ENCODE results near the gene SUPT6H.

Gene SUPT6H

DNA sequence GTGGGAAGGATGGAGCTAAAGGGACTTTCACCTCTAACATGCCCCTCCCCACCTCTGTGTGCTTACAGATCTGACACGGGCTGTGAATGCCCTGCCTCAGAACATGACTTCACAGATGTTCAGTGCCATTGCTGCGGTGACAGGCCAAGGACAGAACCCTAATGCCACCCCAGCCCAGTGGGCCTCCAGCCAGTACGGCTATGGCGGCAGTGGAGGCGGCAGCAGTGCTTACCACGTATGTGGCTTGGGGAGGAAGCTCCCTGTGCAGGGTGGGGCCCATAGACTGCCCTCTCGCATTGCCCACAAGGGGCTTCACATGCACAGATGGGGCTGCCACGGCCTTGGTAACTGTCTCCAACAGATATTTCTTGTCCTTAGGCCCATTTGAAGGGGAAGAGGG lies 38.3 kb downstream of the SUPT6H start:
- Histone ChIP-seq H3K4me1 (ENCODE audit: control insufficient read depth in 1 of 2, insufficient read depth in 2 of 2, low read length in 2 of 2) (no peaks in the 10 kb centered on the region), H3K4ac (ENCODE audit: low read depth, low read length) (no peak overlapping the region), H3K9me3 (ENCODE audit: insufficient read depth, low read depth, low read length) (peaks cover 2% of the 10 kb centered on the region), H3K36me3 (ENCODE audit: control insufficient read depth in 1 of 2, insufficient read depth in 2 of 2, low read length in 2 of 2) (peaks cover 84 to 96% of the 10 kb centered on the region in 2 experiments), H3K23ac (ENCODE audit: low read length) (no peak overlapping the region), H2BK5ac (ENCODE audit: low read depth, low read length, poor library complexity) (no peak overlapping the region), H3K18ac (ENCODE audit: low read length) (no peak overlapping the region), H3K27ac (ENCODE audit: low read depth, low read length) (no peak overlapping the region), H2AK5ac (ENCODE audit: low read length) (no peak overlapping the region), H3K79me1 (ENCODE audit: low read length) (no peaks in the 10 kb centered on the region), H4K8ac (ENCODE audit: low read depth, low read length) (no peak overlapping the region), H3K9ac (ENCODE audit: low read length) (no peak overlapping the region), H4K91ac (ENCODE audit: low read depth, low read length) (no peak overlapping the region), H3K4me2 (ENCODE audit: low read length) (no peak overlapping the region), H3K4me3 (ENCODE audit: low read depth, low read length) (no peak overlapping the region), H3K79me2 (ENCODE audit: control insufficient read depth, insufficient read depth, low read length, poor library complexity) (no peaks in the 10 kb centered on the region), H2AFZ (ENCODE audit: insufficient read depth, low read length, poor library complexity) (no peak overlapping the region), H3K27me3 (ENCODE audit: insufficient read depth, low read length) (no peaks in the 10 kb centered on the region), H2BK120ac (ENCODE audit: insufficient read depth, low read length, poor library complexity) (no peak overlapping the region), H3K14ac (ENCODE audit: low read length) (no peak overlapping the region), H2BK12ac (ENCODE audit: low read length) (no peak overlapping the region), H4K12ac (ENCODE audit: low read depth, low read length) (no peak overlapping the region)
- DNase-seq = no peak
- no CpG with 5 or more reads among the region's 8 CpGs for WGBS (ENCODE audit: extremely low coverage, insufficient coverage, insufficient read length)

DNA sequence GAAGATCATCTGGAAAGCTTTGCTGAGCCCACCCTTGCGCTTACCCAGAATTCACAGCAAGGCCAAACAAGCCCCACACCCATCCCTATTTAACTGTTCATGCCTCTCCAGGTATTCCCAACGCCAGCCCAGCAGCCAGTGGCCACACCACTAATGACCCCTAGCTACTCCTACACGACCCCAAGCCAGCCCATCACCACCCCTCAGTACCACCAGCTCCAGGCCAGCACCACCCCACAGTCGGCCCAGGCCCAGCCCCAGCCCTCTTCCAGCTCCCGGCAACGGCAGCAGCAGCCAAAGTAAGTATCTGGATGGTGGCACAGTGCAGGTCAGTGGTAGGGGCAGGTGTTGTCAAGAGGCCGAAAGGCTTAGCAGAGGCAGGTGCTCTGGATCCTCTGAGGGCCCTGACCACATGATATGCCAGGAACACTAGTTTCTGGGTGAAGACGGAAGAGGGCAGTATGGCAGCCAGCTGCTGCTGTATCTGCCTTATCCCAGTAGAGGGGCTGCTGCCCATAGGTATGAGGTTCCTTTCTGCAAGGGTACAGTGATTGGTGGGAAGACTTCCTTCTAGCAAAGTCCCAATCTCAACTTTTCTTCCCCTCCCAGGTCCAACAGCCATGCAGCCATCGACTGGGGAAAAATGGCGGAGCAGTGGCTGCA lies 39.0 kb downstream of the SUPT6H start:
- no peak for DNase-seq
- Histone ChIP-seq H3K4me2 (ENCODE audit: low read length) (no peak overlapping the region), H2AK5ac (ENCODE audit: low read length) (no peak overlapping the region), H3K79me1 (ENCODE audit: low read length) (no peaks in the 10 kb centered on the region), H3K9me3 (ENCODE audit: insufficient read depth, low read depth, low read length) (peaks cover 2% of the 10 kb centered on the region), H2AFZ (ENCODE audit: insufficient read depth, low read length, poor library complexity) (no peak overlapping the region), H2BK5ac (ENCODE audit: low read depth, low read length, poor library complexity) (no peak overlapping the region), H3K27ac (ENCODE audit: low read depth, low read length) (no peak overlapping the region), H3K18ac (ENCODE audit: low read length) (no peak overlapping the region), H3K79me2 (ENCODE audit: control insufficient read depth, insufficient read depth, low read length, poor library complexity) (no peaks in the 10 kb centered on the region), H2BK12ac (ENCODE audit: low read length) (no peak overlapping the region), H3K36me3 (ENCODE audit: control insufficient read depth in 1 of 2, insufficient read depth in 2 of 2, low read length in 2 of 2) (peaks cover 78 to 93% of the 10 kb centered on the region in 2 experiments), H3K4me1 (ENCODE audit: control insufficient read depth in 1 of 2, insufficient read depth in 2 of 2, low read length in 2 of 2) (no peaks in the 10 kb centered on the region), H4K8ac (ENCODE audit: low read depth, low read length) (no peak overlapping the region), H3K9ac (ENCODE audit: low read length) (no peak overlapping the region), H4K91ac (ENCODE audit: low read depth, low read length) (no peak overlapping the region), H4K12ac (ENCODE audit: low read depth, low read length) (no peak overlapping the region), H2BK120ac (ENCODE audit: insufficient read depth, low read length, poor library complexity) (no peak overlapping the region), H3K4me3 (ENCODE audit: low read depth, low read length) (no peak overlapping the region), H3K27me3 (ENCODE audit: insufficient read depth, low read length) (no peaks in the 10 kb centered on the region), H3K23ac (ENCODE audit: low read length) (no peak overlapping the region), H3K4ac (ENCODE audit: low read depth, low read length) (no peak overlapping the region), H3K14ac (ENCODE audit: low read length) (no peak overlapping the region)
- WGBS (ENCODE audit: extremely low coverage, insufficient coverage, insufficient read length) = no CpG with 5 or more reads among the region's 10 CpGs

GRCh38 chr17:28702026-28702751 lies 40.2 kb downstream of the SUPT6H start:
- H3K9me3 ChIP-seq (ENCODE audit: insufficient read depth, low read depth, low read length) = no peaks in the 10 kb centered on the region
- no peaks in the 10 kb centered on the region for H3K4me1 ChIP-seq (ENCODE audit: control insufficient read depth in 1 of 2, insufficient read depth in 2 of 2, low read length in 2 of 2)
- DNase-seq = no peak
- no peak overlapping the region for H3K27ac ChIP-seq (ENCODE audit: low read depth, low read length)
- no peaks in the 10 kb centered on the region for H3K79me2 ChIP-seq (ENCODE audit: control insufficient read depth, insufficient read depth, low read length, poor library complexity)
- H3K4me3 ChIP-seq (ENCODE audit: low read depth, low read length) = no peak overlapping the region
- no peak overlapping the region for H3K9ac ChIP-seq (ENCODE audit: low read length)
- peaks cover 71 to 86% of the 10 kb centered on the region in 2 experiments for H3K36me3 ChIP-seq (ENCODE audit: control insufficient read depth in 1 of 2, insufficient read depth in 2 of 2, low read length in 2 of 2)
- no peak overlapping the region for H2AFZ ChIP-seq (ENCODE audit: insufficient read depth, low read length, poor library complexity)
- no peak overlapping the region for H4K8ac ChIP-seq (ENCODE audit: low read depth, low read length)
- H3K23ac ChIP-seq (ENCODE audit: low read length) = no peak overlapping the region
- no peak overlapping the region for H3K14ac ChIP-seq (ENCODE audit: low read length)
- no peaks in the 10 kb centered on the region for H3K27me3 ChIP-seq (ENCODE audit: insufficient read depth, low read length)
- no peak overlapping the region for H2BK120ac ChIP-seq (ENCODE audit: insufficient read depth, low read length, poor library complexity)
- no peak overlapping the region for H3K4me2 ChIP-seq (ENCODE audit: low read length)
- H4K91ac ChIP-seq (ENCODE audit: low read depth, low read length) = no peak overlapping the region
- no peak overlapping the region for H3K18ac ChIP-seq (ENCODE audit: low read length)
- H3K79me1 ChIP-seq (ENCODE audit: low read length) = no peaks in the 10 kb centered on the region
- no peak overlapping the region for H2BK12ac ChIP-seq (ENCODE audit: low read length)
- H4K12ac ChIP-seq (ENCODE audit: low read depth, low read length) = no peak overlapping the region
- H3K4ac ChIP-seq (ENCODE audit: low read depth, low read length) = no peak overlapping the region
- no CpG with 5 or more reads among the region's 10 CpGs for WGBS (ENCODE audit: extremely low coverage, insufficient coverage, insufficient read length)
- no peak overlapping the region for H2AK5ac ChIP-seq (ENCODE audit: low read length)
- no peak overlapping the region for H2BK5ac ChIP-seq (ENCODE audit: low read depth, low read length, poor library complexity)

DNA sequence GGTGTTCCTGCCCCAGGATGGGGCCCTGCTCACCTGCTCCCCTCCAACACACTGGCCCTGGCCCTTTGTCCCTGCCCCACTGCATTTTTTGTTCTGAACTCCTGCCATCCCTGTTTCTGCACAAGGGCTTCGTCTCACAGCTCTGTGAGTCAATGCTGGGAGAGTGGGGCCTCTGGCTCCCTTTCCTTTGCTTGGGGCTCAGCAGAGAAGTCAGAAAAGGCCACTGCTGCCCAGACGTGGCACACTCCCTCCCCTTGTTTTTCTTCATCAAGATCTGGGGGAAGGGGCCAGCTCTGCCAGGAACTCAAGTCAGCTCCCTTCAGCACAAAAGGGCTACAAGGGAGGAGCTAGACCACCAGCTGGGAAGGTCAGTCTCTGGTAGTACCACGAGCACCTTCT lies 40.7 kb downstream of the SUPT6H start:
- Histone ChIP-seq H3K23ac (ENCODE audit: low read length) (no peak overlapping the region), H4K8ac (ENCODE audit: low read depth, low read length) (no peak overlapping the region), H4K91ac (ENCODE audit: low read depth, low read length) (no peak overlapping the region), H2BK5ac (ENCODE audit: low read depth, low read length, poor library complexity) (no peak overlapping the region), H3K36me3 (ENCODE audit: control insufficient read depth in 1 of 2, insufficient read depth in 2 of 2, low read length in 2 of 2) (peaks cover 67 to 81% of the 10 kb centered on the region in 2 experiments), H3K14ac (ENCODE audit: low read length) (no peak overlapping the region), H3K4ac (ENCODE audit: low read depth, low read length) (no peak overlapping the region), H3K79me1 (ENCODE audit: low read length) (no peaks in the 10 kb centered on the region), H3K9me3 (ENCODE audit: insufficient read depth, low read depth, low read length) (no peaks in the 10 kb centered on the region), H3K18ac (ENCODE audit: low read length) (no peak overlapping the region), H3K27me3 (ENCODE audit: insufficient read depth, low read length) (no peaks in the 10 kb centered on the region), H2AFZ (ENCODE audit: insufficient read depth, low read length, poor library complexity) (no peak overlapping the region), H4K12ac (ENCODE audit: low read depth, low read length) (no peak overlapping the region), H3K9ac (ENCODE audit: low read length) (no peak overlapping the region), H2BK120ac (ENCODE audit: insufficient read depth, low read length, poor library complexity) (no peak overlapping the region), H3K27ac (ENCODE audit: low read depth, low read length) (no peak overlapping the region), H3K4me3 (ENCODE audit: low read depth, low read length) (no peak overlapping the region), H3K4me2 (ENCODE audit: low read length) (no peak overlapping the region), H2BK12ac (ENCODE audit: low read length) (no peak overlapping the region), H2AK5ac (ENCODE audit: low read length) (no peak overlapping the region), H3K79me2 (ENCODE audit: control insufficient read depth, insufficient read depth, low read length, poor library complexity) (no peaks in the 10 kb centered on the region), H3K4me1 (ENCODE audit: control insufficient read depth in 1 of 2, insufficient read depth in 2 of 2, low read length in 2 of 2) (no peaks in the 10 kb centered on the region)
- no CpG with 5 or more reads among the region's 3 CpGs for WGBS (ENCODE audit: extremely low coverage, insufficient coverage, insufficient read length)
- no peak for DNase-seq
